HFF-Myc (cell line): Measurements from ENCODE around the gene SLC39A8.
"Not testable (repeated sequence)": the region's sequence is repeated elsewhere in the genome, so short reads cannot be mapped to it uniquely, and the experiment has no call there.

Experiments used
- DNase-seq: peaks from one replicate; pipeline ENCODE4 v3.0.0-alpha.2; 2011; ENCODE audit warnings: low read depth; ENCODE audit errors: extremely low read depth
- H3K4me3 ChIP-seq: replicated peaks from 2 replicates; pipeline ENCODE4 v1.5.1; 2011; ENCODE audit warnings: low read depth, mild to moderate bottlenecking, control low read depth, low read length
- TF ChIP-seq, protein P1 (sequence below): IDR thresholded peaks from 2 replicates; pipeline ENCODE4 v1.5.1; 2012; ENCODE audit warnings: mild to moderate bottlenecking, low read depth, low read length, control low read depth; ENCODE audit errors: missing control alignments

SLC39A8 gene

DNA sequence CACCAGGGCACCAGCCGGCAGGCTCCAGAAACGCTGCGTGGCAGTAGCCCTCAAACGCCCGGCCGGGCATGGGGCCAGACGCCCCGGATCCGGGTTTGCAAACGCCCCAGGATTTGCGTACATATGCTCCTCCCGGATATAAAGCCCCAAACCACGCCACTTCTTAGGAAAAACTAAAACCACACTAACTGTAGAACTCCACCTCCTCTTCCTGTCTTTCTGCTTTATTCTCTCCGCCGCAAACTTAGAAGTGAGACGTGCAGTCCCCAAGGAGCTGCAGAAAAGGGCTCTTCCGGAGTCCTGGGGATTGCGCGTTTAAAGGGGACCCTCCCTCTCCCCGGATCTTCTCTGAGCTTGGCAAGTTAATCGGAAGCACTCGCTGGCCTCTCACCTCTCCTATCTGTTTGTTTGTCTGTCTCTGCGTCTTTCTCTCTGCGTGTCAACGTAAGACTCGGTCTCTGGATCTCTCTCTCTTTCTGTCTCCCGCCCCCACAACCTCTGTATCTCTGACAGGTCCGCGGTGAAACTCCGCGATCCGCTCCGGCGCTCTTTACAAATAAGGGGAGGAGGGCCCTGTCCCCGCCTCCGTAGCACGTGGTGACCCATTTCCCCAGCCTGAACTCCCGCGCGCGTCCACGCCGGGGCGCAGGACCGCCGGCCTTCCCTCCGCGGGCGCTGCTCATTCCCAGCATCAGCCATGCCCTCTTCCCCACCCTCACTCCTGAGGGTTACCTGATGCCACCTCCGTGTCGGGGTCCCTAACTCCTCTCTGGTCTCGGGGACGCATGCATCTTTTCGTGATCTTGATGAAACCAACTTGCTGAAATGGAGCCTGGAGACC lies at the start of gene SLC39A8:
TSS of gene SLC39A8 (minus strand) at position 529 of the 841 bp plus-strand sequence. CDS start 820 bp downstream, outside the sequence.
- TF ChIP-seq, protein P1, sequence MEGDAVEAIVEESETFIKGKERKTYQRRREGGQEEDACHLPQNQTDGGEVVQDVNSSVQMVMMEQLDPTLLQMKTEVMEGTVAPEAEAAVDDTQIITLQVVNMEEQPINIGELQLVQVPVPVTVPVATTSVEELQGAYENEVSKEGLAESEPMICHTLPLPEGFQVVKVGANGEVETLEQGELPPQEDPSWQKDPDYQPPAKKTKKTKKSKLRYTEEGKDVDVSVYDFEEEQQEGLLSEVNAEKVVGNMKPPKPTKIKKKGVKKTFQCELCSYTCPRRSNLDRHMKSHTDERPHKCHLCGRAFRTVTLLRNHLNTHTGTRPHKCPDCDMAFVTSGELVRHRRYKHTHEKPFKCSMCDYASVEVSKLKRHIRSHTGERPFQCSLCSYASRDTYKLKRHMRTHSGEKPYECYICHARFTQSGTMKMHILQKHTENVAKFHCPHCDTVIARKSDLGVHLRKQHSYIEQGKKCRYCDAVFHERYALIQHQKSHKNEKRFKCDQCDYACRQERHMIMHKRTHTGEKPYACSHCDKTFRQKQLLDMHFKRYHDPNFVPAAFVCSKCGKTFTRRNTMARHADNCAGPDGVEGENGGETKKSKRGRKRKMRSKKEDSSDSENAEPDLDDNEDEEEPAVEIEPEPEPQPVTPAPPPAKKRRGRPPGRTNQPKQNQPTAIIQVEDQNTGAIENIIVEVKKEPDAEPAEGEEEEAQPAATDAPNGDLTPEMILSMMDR = peak; percentile 65
- peak; percentile 39 for DNase-seq

DNA sequence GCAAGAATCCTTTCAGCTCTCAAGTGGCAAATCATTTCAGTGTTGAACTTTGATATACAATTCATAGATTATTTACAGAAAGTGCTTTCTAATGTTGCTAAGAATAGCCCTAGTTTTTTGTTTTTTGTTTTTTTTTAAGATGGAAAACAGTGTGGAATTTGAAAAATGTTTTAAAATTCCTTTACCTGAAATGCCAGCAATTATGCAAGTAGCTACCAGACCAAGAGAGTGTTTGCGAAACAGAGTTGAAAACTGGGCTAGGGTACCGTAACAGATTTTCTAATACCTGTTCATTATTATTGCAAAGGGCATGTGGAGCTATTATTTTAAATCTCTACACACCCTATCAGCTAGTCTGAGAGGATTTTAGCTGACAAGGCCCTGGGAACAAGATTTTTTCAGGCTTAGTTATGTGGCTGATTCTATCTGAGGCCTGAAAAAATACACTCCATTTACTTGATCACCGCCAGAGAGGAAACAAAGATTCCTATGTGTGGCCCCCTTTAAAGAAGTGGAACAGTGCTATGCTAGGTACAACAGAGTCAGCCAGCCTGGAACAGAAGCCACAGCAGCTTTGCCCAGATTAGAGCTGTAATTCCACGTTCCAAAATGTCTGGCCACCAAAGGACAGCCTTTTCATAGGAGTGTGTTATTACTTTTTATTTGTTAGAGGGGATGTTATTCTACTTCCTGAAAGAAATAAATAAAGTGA lies 46.9 kb upstream of the SLC39A8 start:
- no peak for DNase-seq
- H3K4me3 ChIP-seq = no peak overlapping the region
- TF ChIP-seq, protein P1 = no peak

More for the DNA sequence above, at the start of gene SLC39A8:
- peak within 1 kb of the TSS; percentile 59 for H3K4me3 ChIP-seq

DNA sequence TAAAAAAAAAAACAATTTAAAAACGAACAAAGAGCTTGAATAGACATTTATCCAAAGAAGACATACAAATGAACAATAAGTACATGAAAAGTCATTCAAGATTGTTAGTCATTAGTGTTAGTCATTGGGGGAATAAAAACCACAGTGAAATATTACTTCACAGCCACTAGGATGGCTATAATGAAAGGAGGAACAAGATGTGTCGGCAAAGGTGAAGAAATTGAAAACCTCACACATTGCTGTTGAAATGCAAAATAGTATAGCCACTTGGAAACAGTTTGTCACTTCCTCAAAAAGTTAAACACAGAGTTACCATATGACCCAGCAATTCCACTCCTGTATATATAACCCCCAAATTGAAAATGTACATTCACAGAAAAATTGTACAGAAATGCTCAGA lies 45.2 kb upstream of the SLC39A8 start:
- TF ChIP-seq, protein P1 = no peak
- H3K4me3 ChIP-seq = no peak overlapping the region
- no peak for DNase-seq

DNA sequence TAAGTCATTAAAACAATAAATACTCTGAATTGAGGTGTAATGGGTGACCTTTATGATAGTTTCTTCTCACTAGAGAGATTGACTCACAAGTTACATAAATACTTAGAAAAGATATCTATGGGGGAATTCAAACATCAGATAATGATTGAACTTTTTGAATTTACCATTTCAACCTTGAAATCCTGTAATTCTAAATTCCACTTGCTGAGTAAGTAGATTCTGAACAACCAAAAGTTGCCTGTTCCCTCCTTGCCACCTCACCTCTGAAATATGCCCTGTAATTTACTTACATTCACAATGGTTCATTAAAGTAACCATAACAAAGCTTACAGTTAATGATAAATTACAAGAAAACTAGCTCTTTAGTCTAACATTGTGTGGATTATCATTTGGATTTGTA lies 43.3 kb upstream of the SLC39A8 start:
- no peak overlapping the region for H3K4me3 ChIP-seq
- DNase-seq = no peak
- TF ChIP-seq, protein P1 = no peak

DNA sequence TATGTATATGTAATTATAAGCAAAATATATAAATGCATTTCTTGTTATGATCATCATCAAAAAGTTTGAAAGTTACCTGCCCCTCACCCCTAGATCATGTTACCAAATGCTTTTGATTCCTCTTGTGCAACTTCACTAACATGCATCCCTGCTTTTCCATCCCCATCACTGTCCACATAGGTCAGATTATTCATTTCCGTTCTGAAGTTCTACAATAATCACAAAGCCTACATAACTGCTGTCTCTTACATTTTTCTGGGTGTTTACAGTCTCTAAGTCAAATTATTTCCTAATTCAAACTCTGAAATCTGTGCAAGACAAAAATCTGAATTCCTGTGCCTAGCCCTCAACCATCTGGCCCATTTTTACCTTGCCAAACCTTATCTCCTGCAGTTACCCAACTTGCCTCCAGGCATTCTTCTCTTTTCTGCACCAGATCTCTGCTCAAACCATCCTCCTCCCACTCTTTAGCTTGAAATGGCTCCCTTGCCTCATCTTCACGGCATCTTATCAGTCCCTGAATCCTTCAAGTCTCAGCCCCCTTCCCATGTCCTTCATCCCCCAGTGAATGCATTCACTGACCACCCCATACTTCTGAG lies 42.4 kb upstream of the SLC39A8 start:
- H3K4me3 ChIP-seq = no peak overlapping the region
- no peak for DNase-seq
- TF ChIP-seq, protein P1 = no peak

DNA sequence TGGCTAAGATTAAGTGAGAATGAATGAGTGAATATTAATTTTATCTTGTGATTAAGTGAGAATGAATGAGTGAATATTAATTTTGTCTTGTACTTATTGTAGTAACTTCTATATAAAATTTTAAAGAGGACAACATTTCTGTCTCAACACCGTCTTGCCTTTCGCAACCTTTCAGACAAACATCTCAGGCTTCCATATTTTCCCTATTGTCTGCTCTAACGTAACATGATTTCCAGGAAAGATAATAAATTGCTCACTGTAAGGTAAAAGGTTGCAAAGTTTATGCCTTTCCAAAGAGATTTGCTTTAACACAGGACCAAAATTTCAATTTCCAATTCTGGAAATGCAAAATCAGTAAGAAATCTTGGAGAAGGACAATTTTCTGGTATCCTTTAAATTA lies 41.7 kb upstream of the SLC39A8 start:
- TF ChIP-seq, protein P1 = no peak

DNA sequence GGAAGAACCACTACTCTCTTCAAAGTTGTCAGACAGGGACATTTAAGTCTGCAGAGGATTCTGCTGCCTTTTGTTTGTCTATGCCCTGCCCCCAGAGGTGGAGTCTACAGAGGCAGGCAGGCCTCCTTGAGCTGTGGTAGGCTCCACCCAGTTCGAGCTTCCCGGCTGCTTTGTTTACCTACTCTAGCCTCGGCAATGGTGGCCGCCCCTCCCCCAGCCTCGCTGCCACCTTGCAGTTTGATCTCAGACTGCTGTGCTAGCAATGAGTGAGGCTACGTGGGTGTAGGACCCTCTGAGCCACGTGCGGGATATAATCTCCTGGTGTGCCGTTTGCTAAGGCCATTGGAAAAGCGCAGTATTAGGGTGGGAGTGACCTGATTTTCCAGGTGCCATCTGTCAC lies 35.0 kb upstream of the SLC39A8 start:
- DNase-seq, H3K4me3 ChIP-seq: not testable (repeated sequence)

More for the DNA sequence above, 41.7 kb upstream of the SLC39A8 start:
- DNase-seq = no peak
- H3K4me3 ChIP-seq = no peak overlapping the region
